Activated naive CD8-positive, alpha-beta T cell treated with anti-CD3 and anti-CD28 coated beads, Interleukin-2, amount 50 U/mL, for 24 hours (primary cell): ENCODE results near the gene FXYD6.
A peak's percentile ranks its signal among the peaks of the same experiment; 100 is the strongest.

Experiments used
- ATAC-seq: fragments of 150-1000 bp; cut with Tn5 transposase; one replicate; pipeline ENCODE4 v1.10.0; 2021
- DNase-seq: peaks from one replicate; pipeline ENCODE4 v3.0.0; 2021
- H3K27ac Mint-ChIP-seq: one replicate; pipeline ENCODE4 v1.8.0; 2021; ENCODE audit warnings: mild to moderate bottlenecking, mixed read lengths
- H3K27me3 Mint-ChIP-seq: one replicate; pipeline ENCODE4 v1.8.0; 2021; ENCODE audit warnings: mixed read lengths
- H3K36me3 Mint-ChIP-seq: one replicate; pipeline ENCODE4 v1.8.0; 2021; ENCODE audit warnings: low read depth, mixed read lengths
- H3K4me1 Mint-ChIP-seq: one replicate; pipeline ENCODE4 v1.8.0; 2021; ENCODE audit warnings: mixed read lengths
- H3K4me3 Mint-ChIP-seq: one replicate; pipeline ENCODE4 v1.8.0; 2021; ENCODE audit warnings: mild to moderate bottlenecking, moderate library complexity, mixed read lengths
- H3K9me3 Mint-ChIP-seq: one replicate; pipeline ENCODE4 v1.8.0; 2021; ENCODE audit warnings: mixed read lengths

Gene FXYD6

GRCh38 chr11:117809236-117810055, 67.0 kb downstream of the FXYD6 start:
- DNase-seq, result peak; percentile 63
- Mint-ChIP-seq H3K9me3 (no peaks in the 10 kb centered on the region), H3K4me3 (no peak overlapping the region)

GRCh38 chr11:117808784-117809183, 67.7 kb downstream of the FXYD6 start:
- ATAC-seq (no peak), DNase-seq (no peak)
- no peaks in the 10 kb centered on the region for H3K9me3 Mint-ChIP-seq
- peaks cover 21% of the 10 kb centered on the region for H3K4me1 Mint-ChIP-seq
- H3K36me3 Mint-ChIP-seq, result no peaks in the 10 kb centered on the region
- no peak overlapping the region for H3K27ac Mint-ChIP-seq
- peaks cover 3% of the 10 kb centered on the region for H3K27me3 Mint-ChIP-seq
- no peak overlapping the region for H3K4me3 Mint-ChIP-seq

More at GRCh38 chr11:117809236-117810055, 67.0 kb downstream of the FXYD6 start:
- H3K36me3 Mint-ChIP-seq, result no peaks in the 10 kb centered on the region
- ATAC-seq, result peak; percentile 94
- H3K27ac Mint-ChIP-seq, result peak overlapping the region; percentile 55
- peaks cover 3% of the 10 kb centered on the region for H3K27me3 Mint-ChIP-seq
- H3K4me1 Mint-ChIP-seq, result peaks cover 28% of the 10 kb centered on the region

GRCh38 chr11:117807482-117808327, 68.8 kb downstream of the FXYD6 start:
- peaks cover 3% of the 10 kb centered on the region for H3K27me3 Mint-ChIP-seq
- H3K27ac Mint-ChIP-seq, result no peak overlapping the region
- no peak for ATAC-seq
- H3K4me1 Mint-ChIP-seq, result peaks cover 15% of the 10 kb centered on the region
- DNase-seq, result peak; percentile 87
- no peak overlapping the region for H3K4me3 Mint-ChIP-seq
- H3K36me3 Mint-ChIP-seq, result no peaks in the 10 kb centered on the region
- no peaks in the 10 kb centered on the region for H3K9me3 Mint-ChIP-seq

- Mint-ChIP-seq H3K9me3 (no peaks in the 10 kb centered on the region), H3K4me3 (no peak overlapping the region), H3K36me3 (no peaks in the 10 kb centered on the region), H3K27me3 (peaks cover 3% of the 10 kb centered on the region), H3K27ac (no peak overlapping the region), H3K4me1 (peaks cover 15% of the 10 kb centered on the region)
- ATAC-seq, result no peak
- DNase-seq, result no peak
Measured at GRCh38 chr11:117806846-117807245, 69.6 kb downstream of the FXYD6 start.

- ATAC-seq (no peak), DNase-seq (no peak)
- Mint-ChIP-seq H3K27ac (no peak overlapping the region), H3K9me3 (no peaks in the 10 kb centered on the region), H3K36me3 (no peaks in the 10 kb centered on the region), H3K4me3 (no peak overlapping the region), H3K4me1 (peaks cover 15% of the 10 kb centered on the region), H3K27me3 (peaks cover 3% of the 10 kb centered on the region)
Measured at GRCh38 chr11:117805045-117805444, 71.4 kb downstream of the FXYD6 start.

GRCh38 chr11:117803896-117804295, 72.6 kb downstream of the FXYD6 start:
- H3K27me3 Mint-ChIP-seq, result peaks cover 5% of the 10 kb centered on the region
- no peaks in the 10 kb centered on the region for H3K36me3 Mint-ChIP-seq
- no peak for ATAC-seq
- peaks cover 6% of the 10 kb centered on the region for H3K4me1 Mint-ChIP-seq
- no peak for DNase-seq
- no peak overlapping the region for H3K27ac Mint-ChIP-seq
- H3K4me3 Mint-ChIP-seq, result no peak overlapping the region
- H3K9me3 Mint-ChIP-seq, result no peaks in the 10 kb centered on the region

- Mint-ChIP-seq H3K27ac (no peak overlapping the region), H3K9me3 (no peaks in the 10 kb centered on the region), H3K27me3 (peaks cover 33% of the 10 kb centered on the region), H3K4me1 (peaks cover 14% of the 10 kb centered on the region), H3K4me3 (no peak overlapping the region), H3K36me3 (no peaks in the 10 kb centered on the region)
- ATAC-seq, result no peak
- no peak for DNase-seq
Measured at GRCh38 chr11:117799634-117800033, 76.8 kb downstream of the FXYD6 start.

- Mint-ChIP-seq H3K9me3 (no peaks in the 10 kb centered on the region), H3K4me3 (peak within 1 kb of the TSS; percentile 36), H3K4me1 (peaks cover 14% of the 10 kb centered on the region), H3K36me3 (no peaks in the 10 kb centered on the region), H3K27ac (no peak within 1 kb of the TSS), H3K27me3 (peaks cover 57% of the 10 kb centered on the region)
- peak; percentile 52 for DNase-seq
- ATAC-seq, result peak; percentile 82
Measured at GRCh38 chr11:117796872-117797529, 79.5 kb downstream of the FXYD6 start, which contains the start of gene DSCAML1. Gene DSCAML1 (minus strand): TSS chr11:117797216. CDS start chr11:117797079, 137 bp downstream.

GRCh38 chr11:117796456-117796871, 80.0 kb downstream of the FXYD6 start:
- peak overlapping the region; percentile 36 for H3K4me3 Mint-ChIP-seq
- no peak overlapping the region for H3K27ac Mint-ChIP-seq
- peaks cover 14% of the 10 kb centered on the region for H3K4me1 Mint-ChIP-seq
- peaks cover 57% of the 10 kb centered on the region for H3K27me3 Mint-ChIP-seq
- no peaks in the 10 kb centered on the region for H3K9me3 Mint-ChIP-seq
- no peaks in the 10 kb centered on the region for H3K36me3 Mint-ChIP-seq
- DNase-seq (no peak), ATAC-seq (no peak)

- no peak for ATAC-seq
- no peak overlapping the region for H3K27ac Mint-ChIP-seq
- H3K36me3 Mint-ChIP-seq, result no peaks in the 10 kb centered on the region
- DNase-seq, result no peak
- H3K4me1 Mint-ChIP-seq, result peaks cover 14% of the 10 kb centered on the region
- peak overlapping the region; percentile 36 for H3K4me3 Mint-ChIP-seq
- H3K9me3 Mint-ChIP-seq, result no peaks in the 10 kb centered on the region
- peaks cover 58% of the 10 kb centered on the region for H3K27me3 Mint-ChIP-seq
Measured at GRCh38 chr11:117795638-117796455, 80.6 kb downstream of the FXYD6 start.

GRCh38 chr11:117794772-117795629, 81.5 kb downstream of the FXYD6 start:
- no peak for ATAC-seq
- Mint-ChIP-seq H3K4me3 (no peak overlapping the region), H3K36me3 (no peaks in the 10 kb centered on the region)

GRCh38 chr11:117794135-117794534, 82.3 kb downstream of the FXYD6 start:
- no peak for DNase-seq
- H3K4me1 Mint-ChIP-seq, result peaks cover 14% of the 10 kb centered on the region
- no peak overlapping the region for H3K4me3 Mint-ChIP-seq
- H3K36me3 Mint-ChIP-seq, result no peaks in the 10 kb centered on the region
- no peak for ATAC-seq
- no peak overlapping the region for H3K27ac Mint-ChIP-seq
- peaks cover 60% of the 10 kb centered on the region for H3K27me3 Mint-ChIP-seq
- no peaks in the 10 kb centered on the region for H3K9me3 Mint-ChIP-seq

More at GRCh38 chr11:117794772-117795629, 81.5 kb downstream of the FXYD6 start:
- Mint-ChIP-seq H3K27me3 (peaks cover 63% of the 10 kb centered on the region), H3K4me1 (peaks cover 14% of the 10 kb centered on the region), H3K9me3 (no peaks in the 10 kb centered on the region), H3K27ac (no peak overlapping the region)
- no peak for DNase-seq

GRCh38 chr11:117793583-117793982, 82.9 kb downstream of the FXYD6 start:
- Mint-ChIP-seq H3K9me3 (no peaks in the 10 kb centered on the region), H3K36me3 (no peaks in the 10 kb centered on the region), H3K27ac (no peak overlapping the region), H3K4me3 (no peak overlapping the region), H3K27me3 (peaks cover 57% of the 10 kb centered on the region), H3K4me1 (peaks cover 14% of the 10 kb centered on the region)
- DNase-seq (no peak), ATAC-seq (no peak)
